ENCODE measurements around the gene SNX27.

- no peak for TF ChIP-seq ZNF157 (tag by site-specific recombination; IDR thresholded peaks at IDR 0.05)
- TF ChIP-seq CTCF (tag by site-specific recombination; IDR thresholded peaks at IDR 0.05): no peak
Measured at GRCh38 chr1:151728151-151729054, 116.6 kb downstream of the SNX27 start.
